GM12891 (cell line): ENCODE data around the gene PPP1R1B.

Experiments
- DNase-seq: peaks from one replicate; pipeline ENCODE4 v3.0.0; 2011; ENCODE audit warnings: low spot score; ENCODE audit not compliant: insufficient read length
- FAIRE-seq: peaks from 2 replicates; lab custom pipeline; 2011; peaks lifted over from hg19 to GRCh38; lab: Jason Lieb, UNC
- PAX5 ChIP-seq: IDR thresholded peaks from 2 replicates; pipeline ENCODE4 v1.6.1; 2011; ENCODE audit warnings: low read length, moderate library complexity, mild to moderate bottlenecking; ENCODE audit not compliant: insufficient read depth, severe bottlenecking
- POLR2A ChIP-seq: IDR thresholded peaks from 2 replicates; pipeline ENCODE4 v1.6.1; 2011; ENCODE audit warnings: low read depth, low read length, control low read depth
- POLR2AphosphoS5 ChIP-seq: IDR thresholded peaks from 2 replicates; pipeline ENCODE4 v1.6.1; 2011; ENCODE audit warnings: low read depth, low read length, control low read depth
- POU2F2 ChIP-seq: IDR thresholded peaks from 2 replicates; pipeline ENCODE4 v1.6.1; 2011; ENCODE audit warnings: low read depth, mild to moderate bottlenecking, control low read depth, low read length, moderate library complexity
- SPI1 ChIP-seq: IDR thresholded peaks from 2 replicates; pipeline ENCODE4 v1.6.1; 2011; ENCODE audit warnings: low read depth, low read length, control low read depth
- TAF1 ChIP-seq: IDR thresholded peaks from 2 replicates; pipeline ENCODE4 v1.6.1; 2011; ENCODE audit warnings: low read depth, low read length, control low read depth

PPP1R1B gene

DNA sequence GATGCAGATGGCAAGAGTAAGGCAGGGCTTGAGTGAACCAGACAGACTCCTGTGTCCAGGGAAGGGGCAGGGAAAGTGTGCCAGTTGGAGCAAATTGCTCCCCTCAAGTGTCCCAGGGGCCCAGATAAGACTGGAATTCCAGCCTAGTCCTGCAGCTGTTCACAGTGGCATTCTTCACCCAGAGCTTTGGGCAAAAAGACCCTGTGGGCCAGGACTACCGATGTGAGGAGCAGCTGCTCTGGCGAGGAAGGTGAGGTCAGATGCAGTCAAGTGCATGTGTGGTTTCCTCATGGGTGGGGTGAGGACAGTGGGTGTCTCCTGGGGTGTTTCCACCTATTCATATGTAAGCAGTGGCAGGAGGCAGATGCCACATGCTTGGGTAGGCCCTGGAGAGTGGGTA, 33.4 kb upstream of the PPP1R1B start:
- TF ChIP-seq PAX5, result no peak
- no peak for TF ChIP-seq POU2F2
- TF ChIP-seq TAF1, result no peak
- no peak for TF ChIP-seq POLR2AphosphoS5
- no peak for TF ChIP-seq SPI1
- TF ChIP-seq POLR2A, result no peak
- FAIRE-seq, result no peak

GRCh38 chr17:39595294-39595693, 31.5 kb upstream of the PPP1R1B start:
- FAIRE-seq (no peak), DNase-seq (no peak)
- no peak for TF ChIP-seq PAX5
- no peak for TF ChIP-seq TAF1
- no peak for TF ChIP-seq POLR2AphosphoS5
- TF ChIP-seq SPI1, result no peak
- no peak for TF ChIP-seq POU2F2
- TF ChIP-seq POLR2A, result no peak

More for the DNA sequence above, 33.4 kb upstream of the PPP1R1B start:
- DNase-seq, result no peak

DNA sequence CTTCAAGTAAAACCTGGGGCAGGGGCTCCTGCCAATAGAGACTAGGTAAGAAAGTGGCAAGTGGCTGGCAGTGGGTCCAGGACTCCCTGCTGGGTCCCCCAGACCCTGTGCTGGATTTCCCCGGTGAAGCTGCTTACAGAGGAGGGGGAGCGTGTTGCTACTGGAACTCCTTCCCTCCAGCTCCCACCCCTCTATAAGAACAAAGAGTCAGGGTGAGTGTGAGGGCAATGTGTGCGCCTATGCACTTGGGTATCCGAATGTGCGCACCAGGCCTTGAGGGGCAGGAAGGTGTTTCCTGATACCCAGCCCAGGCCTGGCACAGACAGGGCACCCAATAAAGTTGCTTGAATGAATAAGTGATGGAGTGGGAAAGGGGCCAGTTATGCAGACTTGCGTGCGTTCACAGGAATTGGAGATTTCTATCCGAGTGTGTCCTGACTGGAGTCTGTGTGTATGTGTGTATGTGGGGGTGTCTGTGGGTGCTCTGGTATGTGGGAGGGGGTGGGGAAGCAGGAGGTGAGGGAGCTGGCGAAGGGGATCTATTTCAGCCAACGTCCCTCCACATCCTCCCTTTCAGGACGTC, 30.7 kb upstream of the PPP1R1B start:
- no peak for DNase-seq
- FAIRE-seq, result no peak
- TF ChIP-seq POLR2A, result no peak
- TF ChIP-seq SPI1, result no peak
- TF ChIP-seq PAX5, result no peak
- no peak for TF ChIP-seq POU2F2
- TF ChIP-seq POLR2AphosphoS5, result no peak
- TF ChIP-seq TAF1, result no peak

GRCh38 chr17:39596543-39597267, 30.0 kb upstream of the PPP1R1B start:
- no peak for TF ChIP-seq TAF1
- TF ChIP-seq POU2F2, result no peak
- no peak for TF ChIP-seq POLR2AphosphoS5
- TF ChIP-seq PAX5, result no peak
- FAIRE-seq (no peak), DNase-seq (no peak)

- TF ChIP-seq TAF1, result no peak
- TF ChIP-seq PAX5, result no peak
- no peak for TF ChIP-seq POU2F2
- no peak for DNase-seq
- no peak for FAIRE-seq
Measured at GRCh38 chr17:39597372-39598046, 29.2 kb upstream of the PPP1R1B start.

GRCh38 chr17:39598047-39598481, 28.7 kb upstream of the PPP1R1B start:
- TF ChIP-seq TAF1, result no peak
- no peak for TF ChIP-seq POLR2A
- TF ChIP-seq POLR2AphosphoS5, result no peak
- no peak for TF ChIP-seq PAX5
- TF ChIP-seq SPI1, result no peak
- DNase-seq (no peak), FAIRE-seq (no peak)

DNA sequence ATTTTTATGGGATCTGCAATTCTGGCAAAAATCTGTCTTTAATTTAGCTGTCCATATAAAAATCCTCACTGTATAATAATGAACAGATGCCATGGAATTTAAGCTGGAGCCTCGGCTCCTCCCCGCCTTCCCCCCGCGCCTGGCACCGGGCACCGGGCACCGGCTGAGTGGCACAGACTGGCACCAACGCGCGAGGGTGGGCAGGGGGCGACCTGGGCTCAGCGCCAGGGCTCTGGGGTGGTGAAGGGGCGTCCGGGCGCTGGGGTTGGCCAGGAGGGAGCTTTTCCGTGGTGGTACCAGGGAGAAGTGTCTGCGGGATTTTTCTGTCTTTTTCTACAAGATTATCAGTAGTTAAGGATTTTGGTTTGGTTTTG, 28.1 kb upstream of the PPP1R1B start:
- DNase-seq, result no peak
- TF ChIP-seq SPI1 (no peak), TAF1 (no peak), POLR2AphosphoS5 (no peak), POLR2A (no peak), PAX5 (no peak), POU2F2 (no peak)
- FAIRE-seq, result no peak

- DNase-seq (no peak), FAIRE-seq (no peak)
- no peak for TF ChIP-seq POLR2A
- TF ChIP-seq TAF1, result no peak
- TF ChIP-seq SPI1, result no peak
- no peak for TF ChIP-seq POLR2AphosphoS5
- no peak for TF ChIP-seq PAX5
- TF ChIP-seq POU2F2, result no peak
Measured at GRCh38 chr17:39599004-39599664, 27.6 kb upstream of the PPP1R1B start.

- no peak for TF ChIP-seq PAX5
- DNase-seq (no peak), FAIRE-seq (no peak)
Measured at GRCh38 chr17:39599665-39600231, 27.0 kb upstream of the PPP1R1B start.
